ENCODE measurements around the gene SGSH. TPM values are rescaled to one million over a fixed set of nuclear protein-coding genes. Genes with fewer than 3 reads are reported as not detected.

The SGSH gene
- total RNA-seq, 4 donors from 2014 or later: 27.0 to 79.3 (median 31.2) TPM

GRCh38 chr17:80264205-80265075 is 44.3 kb upstream of the SGSH start:
- Histone ChIP-seq H3K36me3 (peaks cover 27% of the 10 kb centered on the region), H3K4me3 (peak overlapping the region; percentile 40), H3K27me3 (no peaks in the 10 kb centered on the region), H3K4me1 (peaks cover 44% of the 10 kb centered on the region), H3K9me3 (no peaks in the 10 kb centered on the region), H3K27ac (no peak overlapping the region)
- TF ChIP-seq CTCF (IDR thresholded peaks at IDR 0.05) (no peak), POLR2A (IDR thresholded peaks at IDR 0.05) (no peak)
- 84% methylated on average over 19 of the region's 19 CpGs for whole genome bisulfite sequencing
- no peak for DNase-seq (ENCODE audit: low spot score in 2 of 2)

- Histone ChIP-seq H3K4me3 (peak overlapping the region; percentile 40), H3K9me3 (no peaks in the 10 kb centered on the region), H3K4me1 (peaks cover 48% of the 10 kb centered on the region), H3K27me3 (no peaks in the 10 kb centered on the region), H3K36me3 (peaks cover 27% of the 10 kb centered on the region), H3K27ac (peak overlapping the region; percentile 97)
- WGBS: 43% methylated on average over 12 of the region's 19 CpGs
- TF ChIP-seq CTCF (IDR thresholded peaks at IDR 0.05) (no peak), POLR2AphosphoS5 (IDR thresholded peaks at IDR 0.05) (no peak)
- DNase-seq (ENCODE audit: low spot score in 2 of 2): peak; percentile 87 to 92
Observed at GRCh38 chr17:80263253-80264204, 43.4 kb upstream of the SGSH start.

GRCh38 chr17:80262775-80263244 is 42.7 kb upstream of the SGSH start:
- no CpG with 5 or more reads among the region's 8 CpGs for WGBS
- H3K27me3 ChIP-seq: no peaks in the 10 kb centered on the region
- H3K9me3 ChIP-seq: no peaks in the 10 kb centered on the region
- H3K27ac ChIP-seq: peak overlapping the region; percentile 97
- peak overlapping the region; percentile 40 for H3K4me3 ChIP-seq
- TF ChIP-seq POLR2AphosphoS5 (IDR thresholded peaks at IDR 0.05) (no peak), EP300 (IDR thresholded peaks at IDR 0.05) (no peak), CTCF (IDR thresholded peaks at IDR 0.05) (no peak), POLR2A (IDR thresholded peaks at IDR 0.05) (no peak)
- H3K36me3 ChIP-seq: peaks cover 25% of the 10 kb centered on the region
- peaks cover 48% of the 10 kb centered on the region for H3K4me1 ChIP-seq
- DNase-seq (ENCODE audit: low spot score in 2 of 2): no peak

- DNase-seq (ENCODE audit: low spot score in 2 of 2): no peak
- Histone ChIP-seq H3K4me3 (peak overlapping the region; percentile 96), H3K4me1 (peaks cover 48% of the 10 kb centered on the region), H3K27ac (peak overlapping the region; percentile 97), H3K27me3 (no peaks in the 10 kb centered on the region), H3K36me3 (peaks cover 22% of the 10 kb centered on the region), H3K9me3 (no peaks in the 10 kb centered on the region)
- TF ChIP-seq POLR2AphosphoS5 (IDR thresholded peaks at IDR 0.05) (no peak), EP300 (IDR thresholded peaks at IDR 0.05) (no peak)
- WGBS: 20% methylated on average over 3 of the region's 3 CpGs
Observed at GRCh38 chr17:80262291-80262690, 42.2 kb upstream of the SGSH start.

- TF ChIP-seq POLR2AphosphoS5 (IDR thresholded peaks at IDR 0.05) (no peak), POLR2A (IDR thresholded peaks at IDR 0.05) (no peak), CTCF (IDR thresholded peaks at IDR 0.05) (no peak), EP300 (IDR thresholded peaks at IDR 0.05) (no peak)
- DNase-seq (ENCODE audit: low spot score in 2 of 2): no peak
- no peaks in the 10 kb centered on the region for H3K27me3 ChIP-seq
- H3K36me3 ChIP-seq: peaks cover 22% of the 10 kb centered on the region
- H3K27ac ChIP-seq: peak overlapping the region; percentile 97
- H3K9me3 ChIP-seq: no peaks in the 10 kb centered on the region
- H3K4me1 ChIP-seq: peaks cover 48% of the 10 kb centered on the region
- WGBS: 29% methylated on average over 8 of the region's 8 CpGs
- H3K4me3 ChIP-seq: peak overlapping the region; percentile 96
Observed at GRCh38 chr17:80261895-80262279, 41.8 kb upstream of the SGSH start.

All from suprapubic skin (tissue), 4 donors.